GM18505 (cell line): ENCODE measurements around the gene OLFM2.
"Not testable (repeated sequence)": the region's sequence is repeated elsewhere in the genome, so short reads cannot be mapped to it uniquely, and the experiment has no call there.

Experiments used
- ATAC-seq: cut with Tn5 transposase; IDR thresholded peaks from one replicate; pipeline ENCODE4 v1.9.1; 2021; ENCODE audit not compliant: unreplicated experiment
- POLR2A ChIP-seq: IDR thresholded peaks from 4 replicates; pipeline ENCODE4 v1.6.1; 2011; ENCODE audit warnings: borderline replicate concordance; ENCODE audit not compliant: insufficient read depth, insufficient read length; ENCODE audit errors: extremely low read depth

The OLFM2 gene

GRCh38 chr19:9834726-9835506, 101.4 kb downstream of the OLFM2 start, which contains the start of gene PIN1:
TSS of gene PIN1 (plus strand) at chr19:9835318. CDS start at chr19:9835345, 27 bp downstream.
- peak; percentile 78 for TF ChIP-seq POLR2A
- peak; percentile 90 for ATAC-seq

- no peak for ATAC-seq
- no peak for TF ChIP-seq POLR2A
These were observed 102.0 kb downstream of the OLFM2 start for GRCh38 chr19:9834307-9834725.

GRCh38 chr19:9828551-9829063, 107.7 kb downstream of the OLFM2 start:
- ATAC-seq: no peak
- no peak for TF ChIP-seq POLR2A

- TF ChIP-seq POLR2A: peak; percentile 96
These were observed 108.8 kb downstream of the OLFM2 start, which contains the start of gene UBL5 for GRCh38 chr19:9827289-9828238. TSS of gene UBL5 (plus strand) at chr19:9827918. CDS start at chr19:9828338, 420 bp downstream.

GRCh38 chr19:9823816-9824215, 112.5 kb downstream of the OLFM2 start:
- no peak for TF ChIP-seq POLR2A
- ATAC-seq: no peak

More at GRCh38 chr19:9827289-9828238, 108.8 kb downstream of the OLFM2 start, which contains the start of gene UBL5:
- peak; percentile 83 for ATAC-seq

GRCh38 chr19:9820034-9820433, 116.3 kb downstream of the OLFM2 start:
- ATAC-seq: not testable (repeated sequence)

- TF ChIP-seq POLR2A: peak; percentile 30
- ATAC-seq: no peak
These were observed 116.8 kb downstream of the OLFM2 start for GRCh38 chr19:9819596-9819909.

- peak; percentile 93 for TF ChIP-seq POLR2A
- ATAC-seq: peak; percentile 81
These were observed 117.3 kb downstream of the OLFM2 start, which contains the start of gene FBXL12 for GRCh38 chr19:9818734-9819595. TSS of gene FBXL12 (minus strand) at chr19:9819079. CDS start at chr19:9818813, 266 bp downstream.

GRCh38 chr19:9818175-9818733, 118.1 kb downstream of the OLFM2 start:
- ATAC-seq: peak; percentile 4
- no peak for TF ChIP-seq POLR2A

GRCh38 chr19:9811139-9811538, 125.2 kb downstream of the OLFM2 start:
- no peak for TF ChIP-seq POLR2A
- ATAC-seq: no peak

GRCh38 chr19:9808855-9809824, 127.2 kb downstream of the OLFM2 start:
- ATAC-seq: no peak
- TF ChIP-seq POLR2A: no peak
